HCT116 (cell line): ENCODE data around the gene CLRN1. TPM values are rescaled to one million over a fixed set of nuclear protein-coding genes. Genes with fewer than 3 reads are reported as not detected.

ENCODE experiments used
- ATAC-seq: fragments of 200-7000 bp; cut with Tn5 transposase; 2 replicates; pipeline ENCODE4 v1.9.1; 2020; ENCODE audit warnings: mild to moderate bottlenecking, moderate library complexity
- BruUV-seq: library from RNA; stranded (reverse); fragments of 400-500 nt; replicated peaks from 2 replicates; lab custom pipeline; 2021; lab: Mats Ljungman, UMichigan
- CTCF ChIA-PET: fragments of 300-600 bp; sonication (Branson Sonifier 250); formaldehyde crosslinking; loops from one replicate; lab custom pipeline; 2021; ENCODE audit warnings: antibody characterized with exemption; lab: Charles Lee
- POLR2A ChIA-PET: fragments of 300-600, 350-600 bp; sonication (Branson Sonifier 250); formaldehyde crosslinking; loops from one replicate; lab custom pipeline; 2021; ENCODE audit warnings: antibody characterized with exemption; lab: Charles Lee
- RAD21 ChIA-PET, 2 experiments: fragments of 300-600 bp; sonication (Branson Sonifier 250); formaldehyde crosslinking; loops; one replicate each; lab custom pipeline; 2023; ENCODE audit warnings: low total read pairs in 2 of 2; ENCODE audit not compliant: uncharacterized antibody in 2 of 2, unreplicated experiment in 2 of 2, low non-redundant PET in 1 of 2; lab: Charles Lee
- DNase-seq: peaks from one replicate; pipeline ENCODE4 v3.0.0-alpha.2; 2010; ENCODE audit warnings: low read depth, low spot score
- H2AFZ ChIP-seq: fragments of 200-600 bp; shearing (Covaris generic), sonication (generic); 2 replicates; pipeline ENCODE4 v1.6.1; 2017; ENCODE audit warnings: low read depth, mixed run types, mixed read lengths, antibody characterized with exemption, low read length; ENCODE audit not compliant: poor library complexity, severe bottlenecking
- H3K27ac ChIP-seq: 2 replicates; pipeline ENCODE4 v1.5.1; 2012; ENCODE audit warnings: low read depth, low read length
- H3K27me3 ChIP-seq: fragments of 200-600 bp; sonication (generic); 2 replicates; pipeline ENCODE4 v1.6.1; 2016; ENCODE audit warnings: mixed run types, low read length, mixed read lengths; ENCODE audit not compliant: insufficient read depth
- H3K36me3 ChIP-seq, 2 experiments: fragments of 200-500 bp in 1 of 2; fragments of 200-600 bp in 1 of 2; sonication (Bioruptor generic) in 1 of 2; sonication (generic) in 1 of 2; 2 replicates each; pipeline versions ENCODE4 v1.5.1 to v1.6.1; 2014 to 2016; ENCODE audit warnings: low read length in 2 of 2, inconsistent platforms in 1 of 2, mixed read lengths in 1 of 2, mixed run types in 1 of 2; ENCODE audit not compliant: insufficient read depth in 2 of 2, control insufficient read depth in 1 of 2
- H3K4me1 ChIP-seq, 2 experiments: fragments of 200-600 bp in 1 of 2; sonication (generic) in 1 of 2; 2 replicates each; pipeline versions ENCODE4 v1.5.1 to v1.6.1; 2012 to 2017; ENCODE audit warnings: low read length in 2 of 2, inconsistent platforms in 1 of 2, mild to moderate bottlenecking in 1 of 2, mixed read lengths in 1 of 2, mixed run types in 1 of 2, moderate library complexity in 1 of 2; ENCODE audit not compliant: insufficient read depth in 2 of 2, control insufficient read depth in 1 of 2
- H3K4me2 ChIP-seq: fragments of 200-600 bp; sonication (generic); 2 replicates; pipeline ENCODE4 v1.6.1; 2017; ENCODE audit warnings: mixed run types, low read length, mixed read lengths
- H3K4me3 ChIP-seq, 2 experiments: fragments of 200-600 bp in 1 of 2; sonication (generic) in 1 of 2; replicated peaks in 1 of 2; 2 replicates each; pipeline ENCODE4 v1.5.1; 2011 to 2016; ENCODE audit warnings: low read length in 2 of 2, control low read depth in 1 of 2, low read depth in 1 of 2, mild to moderate bottlenecking in 1 of 2, mixed read lengths in 1 of 2, mixed run types in 1 of 2
- H3K79me2 ChIP-seq: fragments of 200-600 bp; sonication (generic); 2 replicates; pipeline ENCODE4 v1.6.1; 2017; ENCODE audit warnings: mild to moderate bottlenecking, mixed run types, low read length, moderate library complexity, mixed read lengths; ENCODE audit not compliant: insufficient read depth
- H3K9ac ChIP-seq: fragments of 200-600 bp; sonication (generic); 2 replicates; pipeline ENCODE4 v1.6.1; 2016; ENCODE audit warnings: low read length, mixed read lengths
- H3K9me2 ChIP-seq: fragments of 200-600 bp; sonication (generic), shearing (Covaris generic); 2 replicates; pipeline ENCODE4 v1.6.1; 2017; ENCODE audit warnings: mixed run types, mild to moderate bottlenecking, moderate library complexity; ENCODE audit not compliant: insufficient read depth
- H3K9me3 ChIP-seq, 2 experiments: fragments of 200-500 bp in 1 of 2; fragments of 200-600 bp in 1 of 2; sonication (Bioruptor generic) in 1 of 2; sonication (generic) in 1 of 2; 2 replicates each; pipeline ENCODE4 v1.6.1; 2014 to 2017; ENCODE audit warnings: low read length in 2 of 2, mixed read lengths in 2 of 2, inconsistent platforms in 1 of 2, low read depth in 1 of 2, mild to moderate bottlenecking in 1 of 2, mixed run types in 1 of 2, moderate library complexity in 1 of 2; ENCODE audit not compliant: control insufficient read depth in 1 of 2, insufficient read depth in 1 of 2
- H4K20me1 ChIP-seq: fragments of 200-600 bp; sonication (generic), shearing (Covaris generic); 2 replicates; pipeline ENCODE4 v1.6.1; 2017; ENCODE audit warnings: mixed run types, mild to moderate bottlenecking, moderate library complexity; ENCODE audit not compliant: insufficient read depth
- ATF3 ChIP-seq: IDR thresholded peaks from 2 replicates; pipeline ENCODE4 v1.6.1; 2012
- CEBPB ChIP-seq: IDR thresholded peaks from 2 replicates; pipeline ENCODE4 v1.6.1; 2012; ENCODE audit warnings: low read depth
- CTCF ChIP-seq, 3 experiments: fragments of 200-600 bp in 1 of 3; sonication (generic) in 1 of 3; IDR thresholded peaks in 2 of 3; conservative IDR thresholded peaks in 1 of 3; 2 replicates each; pipeline ENCODE4 v1.5.1; 2012 to 2017; ENCODE audit warnings: low read depth in 2 of 3, low read length in 2 of 3, antibody characterized with exemption in 1 of 3, borderline replicate concordance in 1 of 3, control low read depth in 1 of 3, mild to moderate bottlenecking in 1 of 3, mixed read lengths in 1 of 3, mixed run types in 1 of 3, moderate library complexity in 1 of 3; ENCODE audit not compliant: insufficient read depth in 1 of 3
- EGR1 ChIP-seq: IDR thresholded peaks from 2 replicates; pipeline ENCODE4 v1.6.1; 2012; ENCODE audit warnings: low read depth
- JUND ChIP-seq: IDR thresholded peaks from 2 replicates; pipeline ENCODE4 v1.6.1; 2012
- POLR2AphosphoS5 ChIP-seq: IDR thresholded peaks from 2 replicates; pipeline ENCODE4 v1.6.1; 2011; ENCODE audit warnings: mild to moderate bottlenecking, low read depth, low read length, moderate library complexity
- RAD21 ChIP-seq: IDR thresholded peaks from 2 replicates; pipeline ENCODE4 v1.6.1; 2012; ENCODE audit warnings: low read depth, mild to moderate bottlenecking
- REST ChIP-seq: IDR thresholded peaks from 2 replicates; pipeline ENCODE4 v1.6.1; 2012; ENCODE audit warnings: low read depth
- SRF ChIP-seq: IDR thresholded peaks from 2 replicates; pipeline ENCODE4 v1.6.1; 2012; ENCODE audit warnings: low read depth
- TCF7L2 ChIP-seq: IDR thresholded peaks from 2 replicates; pipeline ENCODE4 v1.7.0; 2011; ENCODE audit warnings: borderline replicate concordance, inconsistent platforms; ENCODE audit not compliant: insufficient read depth, insufficient read length; ENCODE audit errors: extremely low read depth
- YY1 ChIP-seq: IDR thresholded peaks from 2 replicates; pipeline ENCODE4 v1.6.1; 2011; ENCODE audit warnings: low read length, low read depth, moderate library complexity, mild to moderate bottlenecking; ENCODE audit not compliant: insufficient replicate concordance; ENCODE audit errors: extremely low read depth
- ZNF274 ChIP-seq: fragments of 200-500 bp; sonication (Bioruptor generic); IDR thresholded peaks from 2 replicates; pipeline ENCODE4 v1.6.1; 2014; ENCODE audit warnings: mild to moderate bottlenecking, low read depth, low read length, inconsistent platforms
- intact Hi-C: fragments of 100-400 bp; cut with micrococcal nuclease; formaldehyde crosslinking; loops from 2 replicates; pipeline ENCODE4 v1.10.0; 2022
- total RNA-seq: library from RNA; stranded (reverse); gene quantifications from one replicate; pipeline ENCODE4 v1.2.1, GENCODE V29; 2021; ENCODE audit not compliant: unreplicated experiment
- TF ChIP-seq, protein P1 (sequence below): IDR thresholded peaks from 2 replicates; pipeline ENCODE4 v1.6.1; 2011; ENCODE audit warnings: mild to moderate bottlenecking, low read length, moderate library complexity; ENCODE audit not compliant: insufficient replicate concordance; ENCODE audit errors: extremely low read depth

Gene CLRN1
- total RNA-seq, 1 experiment from 2014 or later, result not detected

DNA sequence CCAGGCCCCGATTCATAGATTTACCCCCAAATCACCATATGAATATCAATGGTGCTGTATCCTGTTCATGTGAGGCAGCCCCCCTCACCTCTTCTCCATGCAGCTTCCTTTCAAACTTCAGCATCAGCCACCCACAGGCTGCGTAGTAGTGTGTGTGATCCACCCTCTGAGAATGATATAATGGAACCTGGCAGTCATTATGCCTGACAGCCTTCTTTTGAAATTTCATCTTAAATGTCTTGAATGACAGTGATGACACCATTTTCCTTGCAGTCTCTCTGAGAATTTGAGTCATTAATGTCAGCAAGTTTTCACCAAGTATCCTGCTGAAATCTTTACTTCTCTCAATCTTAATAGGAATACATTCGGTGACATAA, 3.5 kb upstream of the CLRN1 start:
- Histone ChIP-seq H3K4me1 (peaks cover 0 to 4% of the 10 kb centered on the region in 2 experiments; a peak in 2 of 4 replicates), H3K4me3 (no peak overlapping the region), H3K27me3 (no peaks in the 10 kb centered on the region), H3K9me2 (no peaks in the 10 kb centered on the region), H3K36me3 (no peaks in the 10 kb centered on the region), H3K4me2 (no peak overlapping the region), H3K79me2 (no peaks in the 10 kb centered on the region), H4K20me1 (no peaks in the 10 kb centered on the region), H2AFZ (no peak overlapping the region), H3K9me3 (no peaks in the 10 kb centered on the region), H3K9ac (no peak overlapping the region), H3K27ac (no peak overlapping the region)
- BruUV-seq, result no TSS peak
- no peak for DNase-seq
- no peak for ATAC-seq
- intact Hi-C loops, result no loop called here
- ChIA-PET RAD21 (interaction anchor here in 1 of 2 experiments (0.5 kb wide), 1 partner anchor 170 kb away, joined by 3 read pairs; no protein-coding TSS in a partner anchor), POLR2A (no interaction called here), CTCF (no interaction called here)
- TF ChIP-seq CTCF (IDR thresholded peaks at IDR 0.05 in 2 of 3, conservative IDR thresholded peaks at IDR 0.05 in 1 of 3; ENCODE audit: borderline replicate concordance in 1 of 3, insufficient read depth in 1 of 3, low read depth in 2 of 3, low read length in 2 of 3), result no peak
- no peak for TF ChIP-seq TCF7L2
- TF ChIP-seq JUND, result no peak
- no peak for TF ChIP-seq POLR2AphosphoS5
- TF ChIP-seq, protein P1, sequence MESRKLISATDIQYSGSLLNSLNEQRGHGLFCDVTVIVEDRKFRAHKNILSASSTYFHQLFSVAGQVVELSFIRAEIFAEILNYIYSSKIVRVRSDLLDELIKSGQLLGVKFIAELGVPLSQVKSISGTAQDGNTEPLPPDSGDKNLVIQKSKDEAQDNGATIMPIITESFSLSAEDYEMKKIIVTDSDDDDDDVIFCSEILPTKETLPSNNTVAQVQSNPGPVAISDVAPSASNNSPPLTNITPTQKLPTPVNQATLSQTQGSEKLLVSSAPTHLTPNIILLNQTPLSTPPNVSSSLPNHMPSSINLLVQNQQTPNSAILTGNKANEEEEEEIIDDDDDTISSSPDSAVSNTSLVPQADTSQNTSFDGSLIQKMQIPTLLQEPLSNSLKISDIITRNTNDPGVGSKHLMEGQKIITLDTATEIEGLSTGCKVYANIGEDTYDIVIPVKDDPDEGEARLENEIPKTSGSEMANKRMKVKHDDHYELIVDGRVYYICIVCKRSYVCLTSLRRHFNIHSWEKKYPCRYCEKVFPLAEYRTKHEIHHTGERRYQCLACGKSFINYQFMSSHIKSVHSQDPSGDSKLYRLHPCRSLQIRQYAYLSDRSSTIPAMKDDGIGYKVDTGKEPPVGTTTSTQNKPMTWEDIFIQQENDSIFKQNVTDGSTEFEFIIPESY, result no peak
- no peak for TF ChIP-seq SRF
- no peak for TF ChIP-seq ZNF274
- TF ChIP-seq CEBPB, result no peak
- TF ChIP-seq ATF3, result no peak
- TF ChIP-seq REST, result no peak
- TF ChIP-seq RAD21, result no peak
- no peak for TF ChIP-seq EGR1
- no peak for TF ChIP-seq YY1
